IPS-15b (cell line): ENCODE data around the gene RGL2.

Source experiments
- H3K27me3 ChIP-seq: one replicate; pipeline ENCODE4 v1.6.1; 2013; ENCODE audit warnings: low read length; ENCODE audit not compliant: control insufficient read depth, insufficient read depth
- H3K36me3 ChIP-seq: one replicate; pipeline ENCODE4 v1.6.1; 2013; ENCODE audit warnings: low read length; ENCODE audit not compliant: control insufficient read depth, insufficient read depth
- H3K4me1 ChIP-seq: one replicate; pipeline ENCODE4 v1.6.1; 2013; ENCODE audit warnings: mild to moderate bottlenecking, low read length; ENCODE audit not compliant: control insufficient read depth, insufficient read depth
- H3K4me3 ChIP-seq: one replicate; pipeline ENCODE4 v1.5.1; 2013; ENCODE audit warnings: low read depth, low read length
- H3K9ac ChIP-seq: one replicate; pipeline ENCODE4 v1.6.1; 2013; ENCODE audit warnings: low read depth, mild to moderate bottlenecking, low read length
- H3K9me3 ChIP-seq: one replicate; pipeline ENCODE4 v1.6.1; 2013; ENCODE audit warnings: mild to moderate bottlenecking, low read length; ENCODE audit not compliant: control insufficient read depth, insufficient read depth

RGL2 gene

DNA sequence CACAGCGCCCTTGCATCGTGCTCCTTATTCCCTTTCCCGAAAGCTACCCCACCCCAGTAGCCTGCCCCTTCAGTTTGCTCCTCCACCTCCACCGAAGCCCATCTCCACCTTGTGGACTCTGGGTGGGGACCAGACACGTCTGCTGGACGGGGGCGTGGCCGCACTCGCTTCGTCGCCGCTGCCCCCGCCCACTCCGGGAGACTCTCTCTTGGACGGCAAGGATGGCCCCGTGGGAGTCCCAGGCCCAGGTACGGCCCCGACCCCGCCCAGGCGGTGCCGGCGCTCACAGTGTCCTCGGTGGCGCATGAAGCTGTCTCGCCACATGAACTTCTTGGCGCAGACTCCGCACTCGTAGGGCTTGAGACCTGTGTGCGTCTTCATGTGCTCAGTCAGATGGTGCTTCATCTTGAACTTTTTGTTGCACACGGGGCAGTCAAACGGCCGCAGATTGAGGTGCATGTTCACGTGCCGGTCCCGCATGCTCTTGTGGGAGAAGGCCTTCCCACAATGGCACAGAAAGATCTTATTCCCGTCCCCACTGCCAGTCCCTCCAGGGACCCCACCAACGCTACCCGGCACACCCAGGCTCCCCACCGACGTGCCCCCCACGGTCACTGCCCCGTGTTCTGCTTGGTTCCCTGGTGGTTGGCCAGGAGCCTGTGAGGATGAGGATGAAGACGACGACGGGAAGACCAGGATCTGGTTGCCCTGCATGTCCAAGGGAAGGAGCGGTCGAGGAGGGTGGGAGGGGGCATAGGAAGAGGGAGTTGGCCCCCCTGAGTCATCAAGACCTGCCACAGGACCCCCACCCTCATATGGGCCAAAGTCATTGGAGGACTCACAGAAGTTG is 16.4 kb upstream of the RGL2 start:
- peak overlapping the region; percentile 96 for H3K4me3 ChIP-seq
- H3K9ac ChIP-seq: no peak overlapping the region
- H3K9me3 ChIP-seq: no peaks in the 10 kb centered on the region
- H3K27me3 ChIP-seq: no peaks in the 10 kb centered on the region
- peaks cover 11% of the 10 kb centered on the region for H3K4me1 ChIP-seq
- peaks cover 19% of the 10 kb centered on the region for H3K36me3 ChIP-seq

DNA sequence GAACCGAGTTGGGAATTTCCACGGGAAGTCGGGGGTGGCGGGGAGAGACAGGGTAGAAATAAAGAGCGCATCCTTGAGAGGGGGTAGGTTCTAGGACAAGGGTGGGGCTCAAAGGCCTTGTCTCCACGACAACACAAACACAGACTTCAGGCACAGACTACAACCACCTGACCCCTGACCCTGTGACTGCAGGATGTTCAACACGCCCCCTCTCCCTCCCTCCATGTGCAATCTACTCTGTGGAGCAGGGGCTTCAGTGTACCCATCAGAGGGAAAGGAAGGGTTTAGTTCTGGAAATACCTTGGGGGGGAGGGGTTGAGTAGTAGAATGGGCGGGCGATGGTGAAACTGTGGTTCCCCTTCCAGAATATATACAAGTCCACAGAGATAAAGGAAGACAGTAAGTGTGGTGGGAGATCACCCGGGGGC is 15.8 kb upstream of the RGL2 start:
- H3K36me3 ChIP-seq: peaks cover 12% of the 10 kb centered on the region
- no peaks in the 10 kb centered on the region for H3K27me3 ChIP-seq
- H3K4me3 ChIP-seq: peak overlapping the region; percentile 96
- H3K9me3 ChIP-seq: no peaks in the 10 kb centered on the region
- no peak overlapping the region for H3K9ac ChIP-seq
- H3K4me1 ChIP-seq: peaks cover 11% of the 10 kb centered on the region

DNA sequence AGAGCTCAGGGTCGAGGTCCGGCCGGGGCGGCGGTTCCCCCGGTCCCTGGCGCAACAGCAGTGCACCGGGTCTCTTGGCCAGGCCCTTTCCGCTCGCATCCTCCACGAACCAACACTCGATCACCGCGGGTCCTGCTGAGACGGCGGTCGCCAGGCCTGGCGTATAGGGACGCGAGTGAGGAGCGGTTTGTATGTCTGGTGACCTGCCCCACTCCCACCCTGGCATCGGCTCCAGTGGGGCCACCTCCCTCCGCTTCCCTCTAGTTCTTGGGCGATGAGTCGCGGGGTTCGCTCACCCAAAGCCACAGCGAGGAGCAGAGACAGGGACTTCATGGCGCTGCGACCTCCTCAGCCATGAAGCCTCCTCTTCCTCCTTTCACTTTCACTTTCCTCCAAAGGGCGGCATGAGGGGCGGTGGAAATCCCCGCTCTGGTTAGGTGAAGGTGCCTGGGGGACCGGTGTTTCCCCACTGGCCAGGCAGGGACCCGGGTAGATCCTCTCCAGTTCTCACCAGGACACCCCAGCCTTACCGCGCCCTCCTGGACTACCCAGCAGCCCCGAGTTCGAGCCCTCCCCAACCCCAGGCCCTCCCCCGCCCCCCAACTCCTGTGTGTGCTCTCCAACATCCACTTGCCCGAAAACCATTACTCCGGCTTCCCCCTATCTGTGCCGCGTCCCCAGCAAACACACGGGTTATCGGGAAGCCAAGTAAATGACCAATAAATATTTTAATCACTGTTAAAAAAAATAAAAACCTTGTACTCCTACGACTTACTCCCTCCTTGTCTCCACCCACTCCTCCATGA is 15.2 kb upstream of the RGL2 start, which contains the start of gene TAPBP:
TAPBP (minus strand) TSS at position 370 of the 806 bp plus-strand sequence; CDS start at position 333, 37 bp downstream.
- peaks cover 8% of the 10 kb centered on the region for H3K36me3 ChIP-seq

DNA sequence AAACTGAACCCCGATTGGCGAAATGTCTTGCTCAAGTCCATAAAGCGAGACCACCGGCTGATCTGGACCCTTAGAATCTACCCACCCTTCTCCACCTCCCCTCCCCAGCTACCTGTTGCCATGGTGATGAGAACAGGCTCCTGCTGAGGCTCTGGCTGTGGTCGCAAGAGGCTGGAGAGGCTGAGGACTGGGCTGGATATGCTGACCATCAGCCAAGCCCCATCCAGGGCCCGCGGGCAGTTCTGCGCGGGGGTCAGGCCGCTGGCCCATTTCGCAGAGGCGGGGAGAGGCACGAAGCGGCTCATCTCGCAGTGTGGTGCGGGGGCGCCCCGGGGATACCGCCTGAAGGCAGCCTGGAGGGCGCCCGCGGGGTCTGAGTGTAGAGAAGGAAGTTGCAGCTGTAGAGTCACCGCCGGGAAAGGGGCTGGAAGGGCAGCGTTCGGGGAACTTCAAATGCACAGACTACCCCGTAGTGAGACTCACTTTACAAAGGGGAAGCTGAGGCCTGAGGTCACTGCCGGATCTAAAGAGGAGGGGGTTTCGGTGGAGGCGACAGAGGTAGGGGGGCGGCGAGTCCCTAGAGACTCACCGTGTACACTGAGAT is 14.5 kb upstream of the RGL2 start:
- Histone ChIP-seq H3K9me3 (no peaks in the 10 kb centered on the region), H3K36me3 (peaks cover 3% of the 10 kb centered on the region), H3K9ac (peak overlapping the region; percentile 87), H3K27me3 (no peaks in the 10 kb centered on the region), H3K4me1 (peaks cover 11% of the 10 kb centered on the region), H3K4me3 (peak overlapping the region; percentile 96)

More for the DNA sequence above, 15.2 kb upstream of the RGL2 start, which contains the start of gene TAPBP:
- Histone ChIP-seq H3K4me1 (peaks cover 11% of the 10 kb centered on the region), H3K9me3 (no peaks in the 10 kb centered on the region), H3K27me3 (no peaks in the 10 kb centered on the region), H3K9ac (peak within 1 kb of the TSS; percentile 87), H3K4me3 (peak within 1 kb of the TSS; percentile 96)

DNA sequence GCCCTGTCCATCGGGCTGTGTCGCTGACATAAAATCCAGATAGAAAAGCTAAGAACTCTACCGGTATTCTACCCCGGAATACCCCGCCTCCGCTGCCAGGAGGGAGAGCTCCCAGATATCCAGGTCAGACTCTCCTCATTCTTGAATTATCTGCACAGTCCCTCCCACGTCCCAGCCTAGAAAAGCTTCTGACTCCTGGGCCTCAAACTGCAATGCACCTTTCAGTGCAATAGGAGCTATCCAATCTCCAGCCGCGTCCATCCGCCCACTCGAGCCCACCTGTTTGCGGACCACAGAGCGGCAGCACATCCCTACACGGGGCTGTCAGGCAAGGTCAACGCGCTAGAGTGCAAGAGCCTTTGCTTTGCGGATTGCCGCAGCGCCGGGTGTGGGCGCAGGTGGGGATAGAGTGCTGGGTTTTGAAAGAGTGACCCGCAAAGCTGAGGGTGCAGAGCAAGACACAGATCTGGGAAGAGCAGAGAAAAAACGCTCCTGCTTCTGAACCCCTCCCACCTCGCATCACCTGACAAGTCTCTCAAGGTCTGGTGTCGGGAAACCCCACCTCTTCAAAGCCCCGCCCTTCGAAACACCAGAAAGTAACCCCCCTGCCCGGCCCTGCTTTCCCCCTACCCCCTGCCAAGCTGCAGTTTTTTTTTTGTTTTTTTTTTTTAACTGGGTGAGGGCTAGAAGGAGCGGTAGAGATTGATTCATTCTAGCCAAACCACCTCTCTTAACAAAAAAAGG is 13.8 kb upstream of the RGL2 start:
- no peaks in the 10 kb centered on the region for H3K27me3 ChIP-seq
- no peak overlapping the region for H3K9ac ChIP-seq
- H3K36me3 ChIP-seq: peaks cover 3% of the 10 kb centered on the region
- H3K4me3 ChIP-seq: peak overlapping the region; percentile 96
- H3K9me3 ChIP-seq: no peaks in the 10 kb centered on the region
- H3K4me1 ChIP-seq: peaks cover 11% of the 10 kb centered on the region

DNA sequence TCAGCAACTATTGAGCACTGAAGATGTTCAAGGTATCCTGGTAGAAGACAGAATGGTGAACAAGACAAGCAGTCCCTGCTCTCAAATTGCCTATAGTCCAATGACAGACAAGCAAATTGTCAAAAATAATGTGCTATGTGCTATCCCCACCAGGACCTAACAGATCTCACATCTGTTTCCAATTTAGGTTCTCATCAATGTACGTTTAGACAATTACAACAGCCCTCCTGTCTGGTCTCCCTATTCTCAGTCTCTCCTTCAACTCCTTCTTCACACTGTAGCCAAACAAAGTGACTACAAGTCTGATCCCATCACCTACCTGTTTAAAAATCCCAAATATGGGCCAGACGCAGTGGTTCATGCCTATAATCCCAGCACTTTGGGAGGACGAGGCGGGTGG is 7.6 kb upstream of the RGL2 start:
- Histone ChIP-seq H3K36me3 (peaks cover 4% of the 10 kb centered on the region), H3K4me3 (no peak overlapping the region), H3K27me3 (no peaks in the 10 kb centered on the region), H3K4me1 (no peaks in the 10 kb centered on the region), H3K9ac (no peak overlapping the region), H3K9me3 (no peaks in the 10 kb centered on the region)

DNA sequence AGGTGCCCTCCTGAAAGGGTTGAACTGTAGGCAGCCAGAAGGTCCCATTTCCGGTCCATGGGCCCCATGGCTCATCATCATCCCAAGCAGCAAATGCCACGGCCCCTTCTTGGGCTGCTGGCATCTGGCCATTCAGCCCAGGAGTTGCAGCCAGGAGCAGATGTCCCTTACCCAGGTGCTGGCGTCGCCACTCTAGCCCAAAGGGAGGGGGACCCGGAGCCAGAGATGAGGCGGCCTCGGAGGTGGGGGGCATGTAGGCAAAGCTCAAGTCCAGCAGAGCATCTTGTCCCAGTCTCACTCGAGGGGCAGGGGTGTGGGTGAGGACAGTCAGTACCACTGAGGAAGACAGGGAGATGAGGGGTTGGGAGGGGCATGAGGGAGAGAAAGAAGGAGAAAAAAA is 6.3 kb upstream of the RGL2 start:
- Histone ChIP-seq H3K36me3 (peaks cover 4% of the 10 kb centered on the region), H3K4me1 (no peaks in the 10 kb centered on the region), H3K27me3 (no peaks in the 10 kb centered on the region), H3K9ac (no peak overlapping the region), H3K9me3 (no peaks in the 10 kb centered on the region), H3K4me3 (no peak overlapping the region)

DNA sequence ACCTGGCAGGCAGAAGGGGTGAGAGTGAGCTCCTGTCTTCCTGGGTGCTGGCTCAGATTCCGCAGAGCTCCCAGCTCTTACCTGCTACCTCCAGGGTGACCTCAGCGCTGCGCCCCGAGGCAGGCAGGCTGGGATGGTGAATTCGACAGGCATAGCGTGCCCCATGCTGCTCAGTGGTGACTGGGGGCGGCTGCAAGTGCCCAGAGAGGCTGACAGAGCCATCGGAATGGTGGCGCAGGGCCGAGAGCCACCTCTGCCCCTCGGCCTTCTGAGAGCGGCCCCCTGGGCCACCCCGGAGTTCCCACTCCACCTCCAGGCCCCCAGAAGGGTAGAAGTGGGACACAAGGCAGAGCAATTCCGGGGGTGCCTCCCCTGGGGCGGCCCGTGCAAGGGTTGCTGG is 5.5 kb upstream of the RGL2 start:
- Histone ChIP-seq H3K4me1 (no peaks in the 10 kb centered on the region), H3K27me3 (no peaks in the 10 kb centered on the region), H3K9ac (no peak overlapping the region), H3K4me3 (no peak overlapping the region), H3K36me3 (peaks cover 4% of the 10 kb centered on the region), H3K9me3 (no peaks in the 10 kb centered on the region)

DNA sequence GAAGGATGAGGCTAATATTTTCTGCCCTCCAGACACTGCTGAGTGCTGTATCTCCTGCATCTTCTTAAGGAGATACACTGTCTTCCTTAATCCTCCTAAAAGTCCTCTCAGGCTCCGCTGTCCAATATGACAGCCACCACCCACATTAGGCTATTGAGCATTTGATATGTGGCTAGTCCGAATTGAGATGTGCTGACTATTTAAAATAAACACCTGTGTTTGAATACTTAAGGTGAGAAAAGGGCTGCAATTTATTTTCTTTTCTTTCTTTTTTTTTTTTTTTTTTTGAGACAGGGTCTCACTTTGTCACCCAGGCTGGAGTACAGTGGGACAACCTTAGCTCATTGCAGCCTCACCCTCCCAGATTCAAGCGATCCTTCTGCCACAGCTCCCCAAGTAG is 3.1 kb upstream of the RGL2 start:
- no peak overlapping the region for H3K9ac ChIP-seq
- no peaks in the 10 kb centered on the region for H3K4me1 ChIP-seq
- peaks cover 4% of the 10 kb centered on the region for H3K36me3 ChIP-seq
- H3K9me3 ChIP-seq: no peaks in the 10 kb centered on the region
- no peaks in the 10 kb centered on the region for H3K27me3 ChIP-seq
- H3K4me3 ChIP-seq: no peak overlapping the region

DNA sequence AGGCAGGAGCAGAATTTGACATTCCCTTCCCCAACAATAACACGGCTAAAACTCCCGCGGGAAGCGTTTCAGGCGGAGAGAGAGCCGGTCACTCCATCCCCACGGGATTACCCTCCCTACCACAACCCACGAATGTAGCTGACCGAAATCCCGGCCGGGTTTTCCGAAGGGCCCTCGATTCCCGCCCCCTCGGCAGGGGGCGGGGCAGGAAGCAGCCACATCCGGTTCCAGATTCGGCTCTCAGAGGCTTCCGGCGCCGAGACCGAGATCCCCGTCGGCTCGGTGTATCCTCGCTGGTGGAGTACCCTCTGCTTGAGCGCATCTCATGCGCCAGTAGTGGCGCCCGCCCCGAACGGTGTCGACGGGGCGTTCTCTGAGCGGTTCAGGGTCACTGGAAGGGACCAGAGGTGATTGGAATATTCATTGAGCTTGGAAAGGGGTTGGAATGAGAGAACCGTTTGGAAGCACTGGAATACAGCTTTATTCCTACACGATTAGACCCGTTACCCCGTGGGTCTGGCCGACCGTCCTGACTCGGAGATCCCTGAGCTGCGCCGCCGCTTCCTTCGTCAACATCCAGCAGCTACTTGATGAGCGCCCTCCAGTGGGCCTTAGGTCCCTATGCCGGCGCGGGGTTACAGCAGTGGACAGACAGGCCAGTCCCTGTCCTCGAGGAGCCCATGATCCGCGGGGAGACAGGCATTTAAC is 649 bp upstream of the RGL2 start:
- H3K36me3 ChIP-seq: peaks cover 14% of the 10 kb centered on the region
- H3K4me3 ChIP-seq: peak overlapping the region; percentile 74
- H3K9me3 ChIP-seq: no peaks in the 10 kb centered on the region
- H3K4me1 ChIP-seq: no peaks in the 10 kb centered on the region
- H3K27me3 ChIP-seq: no peaks in the 10 kb centered on the region
- H3K9ac ChIP-seq: peak overlapping the region; percentile 71
